OCI-LY1 (cell line): Measurements from ENCODE around the gene RASAL2.

Experiments used
- H2AFZ ChIP-seq: fragments of 200-600 bp; sonication (generic), shearing (Covaris generic); 2 replicates; pipeline ENCODE4 v1.6.0; 2014; ENCODE audit warnings: antibody characterized with exemption, mild to moderate bottlenecking, low read length
- H3F3A ChIP-seq: fragments of 200-600 bp; sonication (generic), shearing (Covaris generic); 2 replicates; pipeline ENCODE4 v1.6.0; 2014; ENCODE audit warnings: mild to moderate bottlenecking, antibody characterized with exemption, low read length, moderate library complexity; ENCODE audit not compliant: insufficient read depth
- H3K27ac ChIP-seq: fragments of 200-600 bp; sonication (generic); 2 replicates; pipeline ENCODE4 v1.5.1; 2014; ENCODE audit warnings: low read length, mixed run types, mild to moderate bottlenecking, low read depth; ENCODE audit not compliant: poor library complexity, severe bottlenecking
- H3K27me3 ChIP-seq: fragments of 200-600 bp; sonication (generic); 2 replicates; pipeline ENCODE4 v1.6.0; 2014; ENCODE audit warnings: antibody characterized with exemption, mild to moderate bottlenecking, low read length, moderate library complexity; ENCODE audit not compliant: insufficient read depth
- H3K36me3 ChIP-seq: fragments of 200-600 bp; sonication (generic); 2 replicates; pipeline ENCODE4 v1.6.1; 2014; ENCODE audit warnings: mild to moderate bottlenecking, antibody characterized with exemption, low read length, moderate library complexity, mixed read lengths; ENCODE audit not compliant: insufficient read depth
- H3K4me1 ChIP-seq: fragments of 200-600 bp; sonication (generic); 2 replicates; pipeline ENCODE4 v1.5.1; 2014; ENCODE audit warnings: mild to moderate bottlenecking, low read length, moderate library complexity; ENCODE audit not compliant: insufficient read depth, severe bottlenecking
- H3K4me2 ChIP-seq: fragments of 200-600 bp; sonication (generic), shearing (Covaris generic); 2 replicates; pipeline ENCODE4 v1.6.1; 2014; ENCODE audit warnings: low read length
- H3K4me3 ChIP-seq: fragments of 200-600 bp; sonication (generic); 2 replicates; pipeline ENCODE4 v1.5.1; 2014; ENCODE audit warnings: low read length, low read depth, mild to moderate bottlenecking, mixed read lengths; ENCODE audit not compliant: poor library complexity, severe bottlenecking
- H3K79me2 ChIP-seq: fragments of 200-600 bp; shearing (Covaris generic); 2 replicates; pipeline ENCODE4 v1.6.1; 2016; ENCODE audit warnings: mixed run types, low read length, mixed read lengths; ENCODE audit not compliant: insufficient read depth
- H3K9ac ChIP-seq: fragments of 200-600 bp; sonication (generic), shearing (Covaris generic); 2 replicates; pipeline ENCODE4 v1.6.1; 2014; ENCODE audit warnings: mild to moderate bottlenecking, low read length, mixed read lengths
- H3K9me2 ChIP-seq: fragments of 200-600 bp; sonication (generic), shearing (Covaris generic); 2 replicates; pipeline ENCODE4 v1.6.1; 2014; ENCODE audit warnings: low read depth, mild to moderate bottlenecking, low read length, mixed read lengths
- H3K9me3 ChIP-seq: fragments of 200-600 bp; shearing (Covaris generic); 2 replicates; pipeline ENCODE4 v1.6.1; 2014; ENCODE audit warnings: low read length, mixed read lengths
- H4K20me1 ChIP-seq: fragments of 200-600 bp; sonication (generic), shearing (Covaris generic); 2 replicates; pipeline ENCODE4 v1.6.0; 2016; ENCODE audit warnings: mild to moderate bottlenecking, low read length; ENCODE audit not compliant: insufficient read depth
- EZH2 ChIP-seq: fragments of 200-600 bp; sonication (generic), shearing (Covaris generic); IDR thresholded peaks from 2 replicates; pipeline ENCODE4 v1.8.0; 2017; ENCODE audit warnings: borderline replicate concordance, mixed run types, mild to moderate bottlenecking, antibody characterized with exemption, low read length, moderate library complexity, mixed read lengths
- TF ChIP-seq, protein P1 (sequence below): fragments of 200-600 bp; sonication (generic), shearing (Covaris generic); IDR thresholded peaks from 2 replicates; pipeline ENCODE4 v1.5.1; 2017; ENCODE audit warnings: mild to moderate bottlenecking, antibody characterized with exemption, low read length, moderate library complexity, mixed read lengths

The RASAL2 gene

DNA sequence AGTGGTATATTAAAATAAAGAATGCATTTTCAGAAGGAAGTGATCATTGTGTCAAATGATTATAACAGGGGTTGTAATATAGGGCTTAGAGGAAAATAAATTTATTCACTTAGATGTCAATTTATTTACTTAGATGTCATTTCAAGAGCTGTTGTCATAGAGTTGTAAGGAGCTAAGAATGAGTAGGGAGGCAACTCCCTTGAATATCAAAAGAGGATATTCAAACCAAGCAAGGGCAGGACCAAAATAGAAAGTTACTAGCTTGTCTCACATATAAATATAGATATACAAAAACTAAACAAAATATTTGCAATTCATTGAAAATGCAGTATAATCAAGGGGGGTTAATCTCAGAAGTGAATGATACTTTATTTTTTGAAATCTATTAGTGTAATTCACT lies 16.0 kb upstream of the RASAL2 start:
- Histone ChIP-seq H3K9ac (no peak overlapping the region), H3F3A (no peaks in the 10 kb centered on the region), H3K9me2 (no peaks in the 10 kb centered on the region), H3K4me3 (no peak overlapping the region), H4K20me1 (no peaks in the 10 kb centered on the region), H3K27me3 (no peaks in the 10 kb centered on the region), H2AFZ (no peak overlapping the region), H3K4me1 (no peaks in the 10 kb centered on the region), H3K9me3 (no peaks in the 10 kb centered on the region), H3K27ac (no peak overlapping the region), H3K36me3 (no peaks in the 10 kb centered on the region), H3K4me2 (no peak overlapping the region), H3K79me2 (no peaks in the 10 kb centered on the region)
- TF ChIP-seq, protein P1, sequence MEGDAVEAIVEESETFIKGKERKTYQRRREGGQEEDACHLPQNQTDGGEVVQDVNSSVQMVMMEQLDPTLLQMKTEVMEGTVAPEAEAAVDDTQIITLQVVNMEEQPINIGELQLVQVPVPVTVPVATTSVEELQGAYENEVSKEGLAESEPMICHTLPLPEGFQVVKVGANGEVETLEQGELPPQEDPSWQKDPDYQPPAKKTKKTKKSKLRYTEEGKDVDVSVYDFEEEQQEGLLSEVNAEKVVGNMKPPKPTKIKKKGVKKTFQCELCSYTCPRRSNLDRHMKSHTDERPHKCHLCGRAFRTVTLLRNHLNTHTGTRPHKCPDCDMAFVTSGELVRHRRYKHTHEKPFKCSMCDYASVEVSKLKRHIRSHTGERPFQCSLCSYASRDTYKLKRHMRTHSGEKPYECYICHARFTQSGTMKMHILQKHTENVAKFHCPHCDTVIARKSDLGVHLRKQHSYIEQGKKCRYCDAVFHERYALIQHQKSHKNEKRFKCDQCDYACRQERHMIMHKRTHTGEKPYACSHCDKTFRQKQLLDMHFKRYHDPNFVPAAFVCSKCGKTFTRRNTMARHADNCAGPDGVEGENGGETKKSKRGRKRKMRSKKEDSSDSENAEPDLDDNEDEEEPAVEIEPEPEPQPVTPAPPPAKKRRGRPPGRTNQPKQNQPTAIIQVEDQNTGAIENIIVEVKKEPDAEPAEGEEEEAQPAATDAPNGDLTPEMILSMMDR = no peak
- TF ChIP-seq EZH2 = no peak

DNA sequence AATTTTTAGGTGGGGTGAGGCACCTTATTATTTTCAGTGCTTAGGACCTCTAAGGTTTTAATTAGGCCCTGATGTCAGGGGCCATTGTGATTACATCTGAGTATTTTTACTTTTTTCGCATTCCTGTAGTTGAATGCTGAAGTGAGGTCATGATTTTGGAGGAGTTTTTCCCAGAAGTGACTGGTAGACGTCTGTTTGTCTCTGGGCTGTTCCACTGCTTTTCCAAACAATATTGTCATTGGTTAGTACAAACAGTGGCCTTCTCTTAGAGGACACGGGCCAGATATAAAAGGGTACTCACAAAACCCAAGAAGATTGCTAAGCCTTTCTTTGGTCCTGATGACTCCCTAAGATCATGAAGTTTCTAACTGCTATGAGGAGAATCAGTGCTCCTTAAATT lies 7.6 kb upstream of the RASAL2 start:
- no peaks in the 10 kb centered on the region for H3K79me2 ChIP-seq
- no peak overlapping the region for H3K9ac ChIP-seq
- H3F3A ChIP-seq = no peaks in the 10 kb centered on the region
- no peaks in the 10 kb centered on the region for H3K9me3 ChIP-seq
- H3K4me2 ChIP-seq = no peak overlapping the region
- TF ChIP-seq EZH2 = no peak
- TF ChIP-seq, protein P1 = no peak
- no peaks in the 10 kb centered on the region for H3K27me3 ChIP-seq
- no peak overlapping the region for H2AFZ ChIP-seq
- H3K36me3 ChIP-seq = no peaks in the 10 kb centered on the region
- H3K27ac ChIP-seq = no peak overlapping the region
- no peaks in the 10 kb centered on the region for H4K20me1 ChIP-seq
- no peaks in the 10 kb centered on the region for H3K9me2 ChIP-seq
- no peak overlapping the region for H3K4me3 ChIP-seq
- H3K4me1 ChIP-seq = no peaks in the 10 kb centered on the region

DNA sequence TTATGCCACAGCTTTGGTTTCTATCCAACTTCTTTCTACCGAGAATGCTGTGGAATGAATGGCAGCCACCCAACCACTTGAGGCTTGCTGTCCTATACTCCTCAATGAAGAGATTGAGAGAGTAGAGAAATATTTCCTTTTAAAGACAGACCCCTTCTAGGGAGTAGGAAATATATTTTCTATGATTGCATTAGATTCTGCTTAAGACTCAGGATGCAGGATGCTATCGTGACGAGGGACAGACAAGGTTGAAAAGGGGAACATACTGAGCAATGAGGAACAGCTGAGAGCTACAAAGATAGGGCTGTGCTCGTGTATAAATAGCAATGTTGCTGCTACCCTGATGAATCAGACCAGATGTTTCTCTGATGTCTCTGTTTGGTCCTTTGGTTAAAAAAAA lies 7.1 kb upstream of the RASAL2 start:
- Histone ChIP-seq H3K79me2 (no peaks in the 10 kb centered on the region), H3K4me1 (no peaks in the 10 kb centered on the region), H3K36me3 (no peaks in the 10 kb centered on the region), H3K27ac (no peak overlapping the region), H3K9ac (no peak overlapping the region), H3K9me3 (no peaks in the 10 kb centered on the region), H4K20me1 (no peaks in the 10 kb centered on the region), H3F3A (no peaks in the 10 kb centered on the region), H2AFZ (no peak overlapping the region), H3K4me2 (no peak overlapping the region), H3K4me3 (no peak overlapping the region), H3K27me3 (no peaks in the 10 kb centered on the region), H3K9me2 (no peaks in the 10 kb centered on the region)
- TF ChIP-seq EZH2 = no peak
- TF ChIP-seq, protein P1 = no peak
